CMK (cell line): Measurements from ENCODE around the gene EBF3.

Experiments used
- DNase-seq: peaks from one replicate; pipeline ENCODE4 v3.0.0-alpha.2; 2010; ENCODE audit warnings: low read depth

EBF3 gene

DNA sequence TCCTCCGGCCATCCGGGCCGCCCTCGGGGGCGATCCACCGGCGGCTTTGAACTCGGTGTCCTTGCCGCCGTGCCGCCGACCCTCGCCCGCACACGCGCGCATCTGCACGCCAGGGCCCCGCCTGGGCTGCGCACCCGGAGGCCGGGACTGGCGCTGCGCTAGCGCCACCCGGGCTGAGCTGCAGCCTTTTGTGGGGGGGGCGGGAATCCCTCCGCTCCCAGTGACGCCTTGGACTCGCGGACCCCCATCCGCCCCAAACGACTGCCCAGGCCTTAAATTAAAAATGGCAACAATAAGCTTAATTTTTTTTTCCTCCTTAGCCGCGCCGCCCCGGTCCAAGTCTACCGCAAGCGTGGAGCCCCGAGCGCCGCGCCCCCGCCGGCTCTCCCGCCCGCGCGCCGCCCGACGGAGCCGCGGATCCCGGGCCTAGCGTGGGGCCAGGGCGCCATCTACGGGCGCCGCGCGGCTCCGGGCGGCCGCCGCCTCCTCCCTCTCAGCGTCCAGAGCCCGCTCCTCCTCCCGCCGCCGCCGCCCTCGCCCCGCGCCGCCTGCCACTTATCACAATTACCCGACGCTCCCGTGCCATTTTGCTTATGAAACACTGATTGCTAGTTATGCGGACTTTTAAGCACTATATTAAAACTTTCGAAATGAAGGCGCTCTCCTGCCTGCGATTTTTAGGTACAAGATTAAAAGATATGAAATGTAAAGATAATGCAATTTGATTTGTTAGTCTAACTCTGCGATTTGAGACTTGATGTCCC, 7.5 kb upstream of the EBF3 start:
- no peak for DNase-seq

- no peak for DNase-seq
These were observed 6.6 kb upstream of the EBF3 start for GRCh38 chr10:129970465-129971364.

- no peak for DNase-seq
These were observed 5.9 kb upstream of the EBF3 start for GRCh38 chr10:129969911-129970464.

DNA sequence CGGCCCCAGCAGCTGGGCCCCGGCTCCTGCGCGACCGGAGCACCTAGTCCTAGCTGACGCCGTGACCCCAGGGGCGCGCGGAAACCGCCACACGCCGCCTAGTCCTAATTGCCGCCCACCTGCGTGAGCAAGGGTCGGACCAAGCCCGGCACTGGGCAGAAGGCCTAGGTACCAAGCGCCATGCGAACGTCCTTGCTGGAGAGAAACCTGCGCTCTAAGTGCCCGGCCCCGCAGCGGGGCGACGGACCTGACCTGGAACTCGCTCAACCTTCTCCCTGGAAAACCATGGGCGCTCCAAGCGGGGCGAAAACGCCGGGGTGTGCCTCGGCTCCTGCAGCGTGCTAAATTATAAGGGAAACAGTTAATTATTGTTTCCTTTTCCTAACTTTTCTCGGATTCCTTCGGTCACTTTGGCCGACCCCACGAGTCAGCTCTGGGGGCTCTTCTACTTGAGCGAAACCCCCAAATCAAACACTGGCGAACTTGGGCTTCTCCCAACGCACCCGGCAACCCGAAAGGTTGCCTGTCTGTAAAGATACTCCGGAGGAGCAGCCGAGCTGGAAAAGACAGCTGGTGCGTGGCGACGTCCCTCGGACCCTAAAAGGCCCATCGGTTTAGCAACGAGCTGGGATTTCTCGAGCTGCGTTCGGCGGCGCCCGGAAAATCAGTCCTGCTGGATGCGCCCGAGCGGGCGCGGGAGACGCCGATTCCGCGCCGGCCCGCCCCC, 5.3 kb upstream of the EBF3 start:
- no peak for DNase-seq

GRCh38 chr10:129968853-129969183, 4.7 kb upstream of the EBF3 start:
- DNase-seq = no peak

DNA sequence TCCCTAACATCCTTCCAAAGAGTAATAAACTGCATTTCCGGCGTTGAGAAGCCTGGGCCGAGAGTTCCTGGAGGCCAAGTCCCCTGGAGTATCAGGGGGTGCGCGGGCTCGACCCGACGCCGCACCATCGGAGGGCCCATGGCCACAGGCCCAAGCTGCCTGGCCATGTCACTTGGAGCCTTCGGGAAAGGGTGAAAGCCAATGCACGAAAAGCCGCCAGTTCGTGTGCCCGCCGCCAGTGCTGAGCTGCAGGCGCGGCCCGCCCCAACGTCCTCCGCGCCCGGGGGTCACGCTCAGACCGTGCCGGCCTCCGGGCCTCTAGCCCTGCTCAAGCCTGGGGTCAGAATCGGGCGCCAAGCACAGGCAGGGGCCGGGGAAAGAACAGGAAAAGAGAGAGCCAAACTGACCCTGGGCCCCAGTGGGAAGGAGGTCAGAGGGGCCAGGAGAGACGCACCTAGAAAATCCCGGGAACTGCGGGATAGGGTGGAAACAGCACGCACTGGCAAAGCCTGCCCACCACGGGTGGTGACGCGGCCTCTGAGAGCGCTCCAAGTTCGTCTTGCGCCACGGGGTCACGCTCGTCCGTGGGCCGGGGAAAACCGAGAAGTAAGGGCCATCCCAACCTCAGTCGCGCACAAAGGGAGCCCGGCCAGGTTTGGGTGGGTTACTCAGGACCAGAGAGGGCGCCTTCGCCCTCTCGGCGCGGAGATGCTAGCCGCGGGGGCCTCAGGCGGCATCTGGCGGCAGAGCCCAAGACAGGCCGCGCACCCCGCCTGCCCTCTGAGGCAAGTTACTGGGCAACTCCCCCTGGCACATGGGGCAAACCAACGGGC, 4.2 kb upstream of the EBF3 start:
- no peak for DNase-seq

DNA sequence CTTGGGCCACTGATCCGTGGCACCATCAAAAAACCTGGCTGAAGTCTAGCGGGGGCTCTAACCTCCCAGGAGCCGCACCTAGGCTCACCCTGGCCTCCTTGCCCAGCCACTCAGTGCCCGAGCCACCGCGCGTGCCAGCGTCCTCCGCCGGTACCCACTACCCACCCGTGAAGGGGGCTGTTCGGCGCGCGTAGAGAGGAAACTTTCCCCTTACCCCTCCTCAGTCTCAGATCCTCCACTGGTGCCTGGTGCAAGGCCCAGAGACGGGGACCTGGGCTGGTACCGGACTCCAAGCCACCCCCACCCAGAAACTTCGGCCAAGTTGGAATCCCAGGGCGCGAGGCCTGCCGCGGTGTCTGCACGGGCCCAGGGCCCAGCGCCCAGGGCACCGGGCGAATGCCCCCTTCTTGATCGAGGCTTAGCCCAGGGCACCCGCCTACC, 3.5 kb upstream of the EBF3 start:
- DNase-seq = no peak

DNA sequence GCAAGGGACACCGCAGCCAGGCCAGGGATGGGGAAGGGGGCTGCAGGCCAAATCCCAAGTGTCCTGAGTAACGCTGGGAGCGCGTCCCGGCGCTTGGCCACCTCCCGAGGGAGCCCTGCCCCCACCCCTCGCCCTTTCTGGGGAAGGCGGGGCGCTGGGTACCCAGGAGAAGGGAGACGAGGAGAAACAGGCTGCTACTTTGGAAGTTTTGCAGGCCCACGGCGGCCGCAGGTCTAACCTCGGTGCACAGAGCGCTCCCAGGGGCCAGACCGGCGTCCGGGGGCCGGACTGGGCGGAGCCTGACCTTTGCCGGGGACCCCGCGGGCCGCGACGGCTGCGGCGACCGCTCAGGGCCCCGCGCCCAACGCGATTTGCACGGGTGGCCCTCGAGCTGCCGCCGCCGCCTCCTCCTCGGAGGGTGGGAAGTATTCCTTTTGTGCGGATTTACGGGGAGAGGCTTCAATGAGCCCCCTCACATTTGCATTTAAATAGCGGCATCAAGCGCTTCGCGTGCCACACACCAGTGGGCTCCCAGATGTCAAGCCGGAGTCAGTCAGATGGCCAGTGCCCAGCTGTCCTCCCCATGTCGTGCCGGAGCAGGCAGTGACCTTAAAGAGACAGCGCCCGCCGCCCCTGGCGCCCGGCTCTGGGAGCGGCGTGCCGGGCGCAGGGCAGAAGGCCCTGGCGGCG, 3.0 kb upstream of the EBF3 start:
- DNase-seq = no peak

GRCh38 chr10:129966370-129966888, 2.4 kb upstream of the EBF3 start:
- no peak for DNase-seq

- no peak for DNase-seq
These were observed 1.9 kb upstream of the EBF3 start for GRCh38 chr10:129965959-129966358.

GRCh38 chr10:129965425-129965808, 1.3 kb upstream of the EBF3 start:
- no peak for DNase-seq

DNA sequence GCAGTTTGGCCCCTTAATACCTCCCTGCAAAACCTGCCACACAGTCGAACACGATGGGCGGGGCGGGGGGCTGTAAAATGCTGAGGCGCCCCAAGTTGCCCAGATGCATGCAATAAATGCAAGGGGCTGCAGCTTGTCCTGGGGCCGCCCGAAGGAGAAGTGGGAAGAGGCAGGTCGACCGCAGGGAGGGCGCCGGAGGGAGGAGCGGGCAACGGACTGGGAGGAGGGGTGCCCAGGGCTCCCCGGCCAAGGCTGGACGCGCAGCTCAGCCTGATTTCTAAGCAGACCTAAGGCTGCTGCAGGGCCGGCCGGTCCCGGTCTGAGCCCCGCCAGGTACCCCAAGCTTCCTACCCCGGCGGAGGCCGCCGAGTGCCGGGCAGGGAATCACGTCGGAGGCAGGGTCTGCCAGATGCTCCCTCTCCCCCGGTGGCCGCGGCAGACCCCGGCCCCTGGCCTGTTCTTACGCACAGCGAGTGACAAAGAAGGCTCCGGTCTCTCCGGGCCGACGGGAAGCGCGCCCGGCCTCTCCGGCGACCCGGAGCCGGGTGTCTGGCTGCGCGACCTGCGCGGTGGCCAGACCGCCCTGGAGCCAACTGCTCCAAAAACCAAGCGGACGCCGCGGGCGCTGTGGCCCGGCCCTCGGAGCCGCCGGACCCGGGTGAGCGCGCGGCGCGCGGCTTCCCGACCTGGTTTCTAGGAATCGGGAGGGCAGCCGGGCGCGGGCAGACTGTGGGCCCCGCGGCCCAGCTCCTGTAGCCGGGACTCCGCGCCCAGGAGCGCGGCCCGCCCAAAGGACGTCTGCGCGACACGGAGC, 744 bp upstream of the EBF3 start:
- DNase-seq = no peak

DNA sequence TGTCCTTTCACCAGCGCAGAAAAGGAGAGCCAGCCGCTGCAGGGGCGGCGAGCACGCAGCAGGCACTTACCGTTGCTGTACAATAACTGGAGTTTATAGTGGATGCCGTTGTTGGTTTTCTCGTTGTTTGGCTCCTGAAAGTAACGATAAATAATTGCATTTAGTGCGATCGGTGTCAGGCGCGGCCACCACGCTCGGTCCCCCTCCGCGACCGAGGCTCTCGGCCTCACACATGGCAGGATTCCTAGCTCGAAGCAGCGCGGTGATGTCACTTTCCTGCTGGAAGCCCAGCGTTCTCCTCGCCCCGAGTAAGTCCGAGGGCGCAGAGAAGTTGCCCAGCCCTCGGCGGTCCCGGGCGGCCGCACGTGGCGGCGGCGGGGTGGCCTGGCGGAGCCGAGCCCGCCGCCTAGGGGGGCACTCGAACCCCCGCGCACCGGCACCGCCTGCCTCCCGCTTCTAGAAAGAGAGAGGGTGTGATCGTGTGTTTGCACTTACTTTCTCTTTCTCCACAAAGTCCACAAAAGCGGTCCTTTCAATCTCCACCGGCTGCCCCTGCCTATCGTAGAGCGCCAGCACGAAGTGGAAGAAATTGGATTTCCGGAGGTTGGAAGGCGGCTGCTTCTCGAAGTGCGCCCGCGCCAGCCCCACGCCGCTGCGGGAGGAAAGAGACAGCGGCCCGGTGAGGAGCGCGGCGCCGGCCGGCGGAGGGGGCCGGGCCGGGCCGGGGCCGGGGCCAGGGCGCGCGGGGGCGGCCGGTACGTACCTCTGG, 1.0 kb downstream of the EBF3 start:
- DNase-seq = no peak

DNA sequence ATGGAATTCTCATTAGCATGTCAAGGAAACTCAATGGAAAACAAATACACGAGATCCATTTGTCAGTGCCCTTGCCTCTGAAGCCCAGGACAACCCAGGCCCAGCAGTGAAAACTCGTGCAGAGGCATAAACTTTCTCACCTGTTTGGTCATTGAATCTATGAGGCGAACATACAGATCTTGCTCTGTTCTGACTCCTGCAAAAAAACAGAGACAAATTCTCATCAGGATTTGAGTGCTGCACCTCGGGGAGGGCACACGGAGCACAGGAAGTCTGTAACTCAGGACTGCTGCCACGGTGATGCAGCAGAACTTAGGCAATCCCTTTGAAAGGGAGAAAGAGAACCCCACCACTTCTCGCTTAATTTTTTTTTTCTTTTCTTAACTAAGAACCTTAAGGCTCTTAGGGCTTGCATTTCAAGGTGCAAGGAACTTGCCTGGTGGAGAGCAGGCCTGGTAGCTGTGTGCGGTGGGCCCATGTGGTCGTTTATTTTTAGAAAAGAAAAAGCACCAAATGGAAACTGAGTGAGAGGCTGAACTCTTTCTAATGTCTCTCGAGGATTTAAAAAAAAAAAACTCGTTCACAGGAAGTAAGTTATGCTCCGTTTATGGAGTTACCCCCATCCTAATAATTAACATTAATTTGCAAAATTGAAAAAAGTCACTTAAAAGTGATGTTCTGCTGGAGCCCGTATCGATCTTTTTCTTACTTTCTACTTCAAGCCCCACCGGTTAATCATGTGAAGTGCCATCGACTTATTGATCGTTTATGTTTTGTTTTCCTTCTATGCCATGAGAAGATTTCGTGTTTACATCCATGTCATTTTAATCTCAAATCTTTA, 1.8 kb downstream of the EBF3 start:
- no peak for DNase-seq

DNA sequence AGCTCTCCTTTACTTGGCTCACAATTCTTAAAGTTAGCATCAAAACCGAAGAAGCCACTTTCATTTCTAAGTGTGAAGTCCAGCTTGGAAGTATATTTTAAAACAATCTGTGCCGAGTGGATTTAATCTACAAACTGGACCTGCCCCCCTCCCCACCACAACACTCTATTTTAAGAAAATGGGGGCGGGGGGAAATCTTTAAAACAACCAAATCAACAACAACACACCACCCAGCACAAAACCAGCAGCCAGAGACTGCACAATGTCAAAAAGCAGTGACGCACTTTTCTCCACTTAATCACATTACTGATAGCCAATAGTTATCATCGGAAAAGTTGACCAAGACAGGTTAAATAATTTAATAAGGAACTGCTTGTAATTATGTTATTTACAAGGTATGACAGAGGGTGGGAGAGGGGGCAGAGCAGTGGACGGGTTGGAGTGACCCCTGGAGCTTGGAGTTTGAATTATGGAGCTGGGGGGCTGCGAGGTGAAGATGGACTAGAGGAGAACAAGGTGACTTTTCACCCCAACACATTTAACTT, 2.8 kb downstream of the EBF3 start:
- DNase-seq = no peak

DNA sequence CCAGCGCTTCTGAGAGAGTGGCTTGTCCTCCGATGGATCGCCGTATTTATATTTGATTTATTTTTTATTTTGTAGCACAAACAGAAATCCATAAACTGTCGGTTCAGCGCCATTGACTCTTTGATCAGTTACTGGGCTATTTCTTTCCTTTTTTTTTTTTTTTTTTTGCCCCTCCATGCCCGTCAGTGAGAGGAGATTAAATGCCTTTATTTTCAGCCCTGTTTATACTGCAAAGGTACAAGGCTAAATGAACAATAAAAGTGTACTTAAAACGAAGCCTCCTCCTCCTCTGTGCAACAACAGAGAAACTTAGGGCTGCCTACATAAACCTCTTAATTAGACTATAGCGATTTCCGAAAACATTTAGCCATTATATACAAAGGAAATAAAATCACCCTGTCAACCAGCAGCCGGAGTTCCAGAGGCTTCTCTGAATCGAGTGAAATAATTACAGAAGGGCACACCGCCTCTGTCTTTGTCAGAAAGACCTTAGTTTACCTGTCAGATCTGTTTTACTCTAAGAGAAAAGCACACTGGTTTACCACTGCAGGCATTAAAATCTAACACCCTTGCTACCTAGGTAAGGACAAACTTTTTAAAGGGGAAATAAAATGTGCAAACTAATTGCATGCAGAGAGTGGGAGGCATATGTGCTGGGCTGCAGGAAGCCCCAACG, 3.5 kb downstream of the EBF3 start:
- no peak for DNase-seq
